ENCODE data around the gene ALG1L2. TPM values are rescaled to one million over a fixed set of nuclear protein-coding genes. Genes with fewer than 3 reads are reported as not detected.
"Not testable (repeated sequence)": the region's sequence is repeated elsewhere in the genome, so short reads cannot be mapped to it uniquely, and the experiment has no call there.

The ALG1L2 gene
- not detected for polyA plus RNA-seq (2012; ENCODE audit: missing spikeins)

- TF ChIP-seq POLR2AphosphoS5 (IDR thresholded peaks at IDR 0.05; ENCODE audit: low read depth, low read length) (no peak), POLR2A (IDR thresholded peaks at IDR 0.05; ENCODE audit: low read depth, low read length) (no peak), TAF1 (IDR thresholded peaks at IDR 0.05; ENCODE audit: borderline replicate concordance, low read depth, low read length) (no peak)
- no peak for FAIRE-seq
- DNase-seq (ENCODE audit: insufficient read length): no peak
Measured at GRCh38 chr3:130081351-130081881, at the start of gene ALG1L2. ALG1L2 (plus strand) TSS chr3:130081831; CDS start chr3:130082017, 186 bp downstream.

GRCh38 chr3:130037126-130037815 lies 44.4 kb upstream of the ALG1L2 start:
- DNase-seq (ENCODE audit: insufficient read length); FAIRE-seq: not testable (repeated sequence)

- FAIRE-seq; DNase-seq (ENCODE audit: insufficient read length): not testable (repeated sequence)
Measured at GRCh38 chr3:130042736-130043135, 38.9 kb upstream of the ALG1L2 start.

GRCh38 chr3:130043658-130044057 lies 38.0 kb upstream of the ALG1L2 start:
- DNase-seq (ENCODE audit: insufficient read length); FAIRE-seq: not testable (repeated sequence)

- FAIRE-seq (no peak), DNase-seq (ENCODE audit: insufficient read length) (no peak)
- TF ChIP-seq TAF1 (IDR thresholded peaks at IDR 0.05; ENCODE audit: borderline replicate concordance, low read depth, low read length): no peak
- TF ChIP-seq POLR2AphosphoS5 (IDR thresholded peaks at IDR 0.05; ENCODE audit: low read depth, low read length): no peak
- TF ChIP-seq POLR2A (IDR thresholded peaks at IDR 0.05; ENCODE audit: low read depth, low read length): no peak
Measured at GRCh38 chr3:130044370-130044769, 37.3 kb upstream of the ALG1L2 start.

GRCh38 chr3:130048726-130049125 lies 32.9 kb upstream of the ALG1L2 start:
- FAIRE-seq (no peak), DNase-seq (ENCODE audit: insufficient read length) (no peak)
- TF ChIP-seq TAF1 (IDR thresholded peaks at IDR 0.05; ENCODE audit: borderline replicate concordance, low read depth, low read length) (no peak), POLR2A (IDR thresholded peaks at IDR 0.05; ENCODE audit: low read depth, low read length) (no peak), POLR2AphosphoS5 (IDR thresholded peaks at IDR 0.05; ENCODE audit: low read depth, low read length) (no peak)

- not testable (repeated sequence) for FAIRE-seq; DNase-seq (ENCODE audit: insufficient read length)
Measured at GRCh38 chr3:130052366-130052765, 29.3 kb upstream of the ALG1L2 start.

GRCh38 chr3:130052965-130053364 lies 28.7 kb upstream of the ALG1L2 start:
- not testable (repeated sequence) for FAIRE-seq; DNase-seq (ENCODE audit: insufficient read length)

- FAIRE-seq; DNase-seq (ENCODE audit: insufficient read length): not testable (repeated sequence)
Measured at GRCh38 chr3:130057536-130058266, 23.9 kb upstream of the ALG1L2 start.

GRCh38 chr3:130058267-130058657 lies 23.4 kb upstream of the ALG1L2 start:
- DNase-seq (ENCODE audit: insufficient read length); FAIRE-seq: not testable (repeated sequence)

- DNase-seq (ENCODE audit: insufficient read length); FAIRE-seq: not testable (repeated sequence)
Measured at GRCh38 chr3:130058716-130059115, 22.9 kb upstream of the ALG1L2 start.

- DNase-seq (ENCODE audit: insufficient read length); FAIRE-seq: not testable (repeated sequence)
Measured at GRCh38 chr3:130059162-130059561, 22.5 kb upstream of the ALG1L2 start.

- no peak for DNase-seq (ENCODE audit: insufficient read length)
- FAIRE-seq: no peak
Measured at GRCh38 chr3:130073582-130073981, 8.0 kb upstream of the ALG1L2 start.

GRCh38 chr3:130077636-130078035 lies 4.0 kb upstream of the ALG1L2 start:
- TF ChIP-seq POLR2A (IDR thresholded peaks at IDR 0.05; ENCODE audit: low read depth, low read length): no peak
- TF ChIP-seq POLR2AphosphoS5 (IDR thresholded peaks at IDR 0.05; ENCODE audit: low read depth, low read length): no peak
- no peak for TF ChIP-seq TAF1 (IDR thresholded peaks at IDR 0.05; ENCODE audit: borderline replicate concordance, low read depth, low read length)
- FAIRE-seq (no peak), DNase-seq (ENCODE audit: insufficient read length) (no peak)

More at GRCh38 chr3:130073582-130073981, 8.0 kb upstream of the ALG1L2 start:
- no peak for TF ChIP-seq TAF1 (IDR thresholded peaks at IDR 0.05; ENCODE audit: borderline replicate concordance, low read depth, low read length)
- TF ChIP-seq POLR2A (IDR thresholded peaks at IDR 0.05; ENCODE audit: low read depth, low read length): no peak
- TF ChIP-seq POLR2AphosphoS5 (IDR thresholded peaks at IDR 0.05; ENCODE audit: low read depth, low read length): no peak

- FAIRE-seq; DNase-seq (ENCODE audit: insufficient read length): not testable (repeated sequence)
Measured at GRCh38 chr3:130083363-130084090, 1.9 kb downstream of the ALG1L2 start.

Measured in GM12892 (cell line).